CD4-positive, alpha-beta memory T cell (primary cell): ENCODE measurements around the gene HOXB7. TPM values are rescaled to one million over a fixed set of nuclear protein-coding genes. Genes with fewer than 3 reads are reported as not detected.
A peak's percentile ranks its signal among the peaks of the same experiment; 100 is the strongest.

Source experiments
- CTCF ChIA-PET: fragments of 350-600 bp; sonication (Branson Sonifier 250); formaldehyde crosslinking; loops from one replicate; lab custom pipeline; 2021; ENCODE audit warnings: inconsistent platforms; ENCODE audit not compliant: partially characterized antibody; lab: Charles Lee
- POLR2A ChIA-PET: fragments of 350-600 bp; sonication (Branson Sonifier 250); formaldehyde crosslinking; loops from one replicate; lab custom pipeline; 2021; ENCODE audit not compliant: partially characterized antibody; lab: Charles Lee
- DNase-seq, 5 donors: peaks; one replicate each; pipeline versions ENCODE4 v3.0.0 to v3.0.0-alpha.2; 2020 to 2022; ENCODE audit warnings: mixed read lengths in 1 of 5
- H3K27ac ChIP-seq: one replicate; pipeline ENCODE4 v1.7.0; 2013; ENCODE audit warnings: low read depth, low read length
- H3K27me3 ChIP-seq: 2 replicates; pipeline ENCODE4 v1.7.0; 2013; ENCODE audit warnings: mild to moderate bottlenecking, low read length, moderate library complexity; ENCODE audit not compliant: insufficient read depth
- H3K36me3 ChIP-seq: 2 replicates; pipeline ENCODE4 v1.7.0; 2013; ENCODE audit warnings: mild to moderate bottlenecking, low read length, moderate library complexity; ENCODE audit not compliant: insufficient read depth
- H3K4me1 ChIP-seq: 2 replicates; pipeline ENCODE4 v1.7.0; 2013; ENCODE audit warnings: mild to moderate bottlenecking, low read length, moderate library complexity; ENCODE audit not compliant: insufficient read depth
- H3K4me3 ChIP-seq, 2 donors: one replicate each; pipeline ENCODE4 v1.7.0; 2013; ENCODE audit warnings: low read length in 2 of 2, mild to moderate bottlenecking in 1 of 2
- H3K9me3 ChIP-seq, 2 donors: one replicate each; pipeline ENCODE4 v1.7.0; 2013; ENCODE audit warnings: low read length in 2 of 2, control low read depth in 1 of 2; ENCODE audit not compliant: control insufficient read depth in 1 of 2
- H3K27ac Mint-ChIP-seq, 7 donors: one replicate each; pipeline ENCODE4 v1.8.0; 2020 to 2021; ENCODE audit warnings: mixed read lengths in 7 of 7, mild to moderate bottlenecking in 6 of 7, inconsistent platforms in 3 of 7, moderate library complexity in 3 of 7
- H3K27me3 Mint-ChIP-seq, 2 donors: one replicate each; pipeline ENCODE4 v1.8.0; 2020 to 2021; ENCODE audit warnings: mixed read lengths in 2 of 2
- H3K36me3 Mint-ChIP-seq, 2 donors: one replicate each; pipeline ENCODE4 v1.8.0; 2020 to 2021; ENCODE audit warnings: mixed read lengths in 2 of 2, inconsistent platforms in 1 of 2, mild to moderate bottlenecking in 1 of 2
- H3K4me1 Mint-ChIP-seq, 4 donors: one replicate each; pipeline ENCODE4 v1.8.0; 2020 to 2021; ENCODE audit warnings: mixed read lengths in 4 of 4, mild to moderate bottlenecking in 1 of 4
- H3K4me3 Mint-ChIP-seq, 8 donors: one replicate each; pipeline ENCODE4 v1.8.0; 2020 to 2021; ENCODE audit warnings: mixed read lengths in 8 of 8, mild to moderate bottlenecking in 7 of 8, moderate library complexity in 6 of 8, inconsistent platforms in 3 of 8
- H3K9me3 Mint-ChIP-seq, 8 donors: one replicate each; pipeline ENCODE4 v1.8.0; 2020 to 2021; ENCODE audit warnings: mixed read lengths in 8 of 8, mild to moderate bottlenecking in 5 of 8, inconsistent platforms in 3 of 8, moderate library complexity in 1 of 8
- intact Hi-C: fragments of 100-400 bp; cut with micrococcal nuclease; formaldehyde crosslinking; loops from one replicate; pipeline ENCODE4 v1.15.1; 2023
- polyA plus RNA-seq, 2 donors: library from polyadenylated mRNA; unstranded; fragments of 300-500 nt; fragmentation: Illumina TruSeq; gene quantifications; one replicate each; pipeline ENCODE4 v1.2.3, GENCODE V29; 2021
- total RNA-seq, 2 experiments: library from RNA; stranded (reverse); gene quantifications; one replicate each; pipeline ENCODE4 v1.2.3, GENCODE V29; 2021

The HOXB7 gene
- total and polyA plus RNA-seq, 4 experiments from 2014 or later: 0.23 to 1.3 (median 0.25) TPM; not detected in 1

GRCh38 chr17:48625495-48626244 lies 14.9 kb upstream of the HOXB7 start:
- H3K36me3 Mint-ChIP-seq: no peaks in the 10 kb centered on the region
- peak overlapping the region in 2 of 7 donors; percentile 18 to 62 for H3K27ac Mint-ChIP-seq
- Histone ChIP-seq H3K27ac (no peak overlapping the region), H3K4me1 (peaks cover 28% of the 10 kb centered on the region), H3K27me3 (peaks cover 70% of the 10 kb centered on the region), H3K4me3 (peak overlapping the region in 1 of 2 donors; percentile 44), H3K36me3 (no peaks in the 10 kb centered on the region), H3K9me3 (no peaks in the 10 kb centered on the region)
- peaks cover 8 to 35% (median 8%) of the 10 kb centered on the region in 4 donors for H3K4me1 Mint-ChIP-seq
- peaks cover 69 to 80% of the 10 kb centered on the region in 2 donors for H3K27me3 Mint-ChIP-seq
- peaks cover 0 to 1% (median 0%) of the 10 kb centered on the region in 8 donors for H3K9me3 Mint-ChIP-seq
- ChIA-PET POLR2A (interaction anchor here (0.5 to 1.4 kb wide), 8 partner anchors 11 to 378 kb away, joined by 3 to 6 read pairs (median 3); partner anchors contain the start of gene HOXB5), CTCF (interaction anchor here (1.8 to 5.0 kb wide), 2 partner anchors 10 to 11 kb away, joined by 6 to 31 read pairs; no protein-coding TSS in a partner anchor)
- peak in 3 of 5 donors; percentile 39 to 59 (median 48) for DNase-seq
- intact Hi-C loops: loop anchor here (2.0 kb wide), 1 partner anchor 15 kb away; the partner anchor contains the start of gene HOXB7
- peak overlapping the region; percentile 69 to 89 (median 84) for H3K4me3 Mint-ChIP-seq

- peaks cover 28% of the 10 kb centered on the region for H3K4me1 ChIP-seq
- Mint-ChIP-seq H3K4me3 (peak overlapping the region in 7 of 8 donors; percentile 24 to 89 (median 84)), H3K27ac (peak overlapping the region in 1 of 7 donors; percentile 48), H3K9me3 (peaks cover 0 to 1% (median 0%) of the 10 kb centered on the region in 8 donors), H3K4me1 (peaks cover 8 to 35% (median 8%) of the 10 kb centered on the region in 4 donors), H3K27me3 (peaks cover 66 to 80% of the 10 kb centered on the region in 2 donors), H3K36me3 (no peaks in the 10 kb centered on the region)
- no peaks in the 10 kb centered on the region for H3K36me3 ChIP-seq
- DNase-seq: peak in 1 of 5 donors; percentile 47
- H3K27me3 ChIP-seq: peaks cover 78% of the 10 kb centered on the region
- ChIA-PET POLR2A (interaction anchor here (0.5 to 1.4 kb wide), 8 partner anchors 11 to 377 kb away, joined by 3 to 6 read pairs (median 3); partner anchors contain the start of genes HOXB5 and HOXB6), CTCF (interaction anchor here (0.6 to 5.0 kb wide), 5 partner anchors 11 to 273 kb away, joined by 3 to 31 read pairs (median 6); partner anchors contain the start of genes HOXB5 and HOXB8)
- intact Hi-C loops: loop anchor here (2.0 kb wide), 1 partner anchor 14 kb away; the partner anchor contains the start of gene HOXB7
- H3K27ac ChIP-seq: no peak overlapping the region
- peak overlapping the region in 1 of 2 donors; percentile 44 for H3K4me3 ChIP-seq
- no peaks in the 10 kb centered on the region for H3K9me3 ChIP-seq
These were observed 14.0 kb upstream of the HOXB7 start for GRCh38 chr17:48624544-48625494.

- peaks cover 79% of the 10 kb centered on the region for H3K27me3 ChIP-seq
- H3K9me3 ChIP-seq: no peaks in the 10 kb centered on the region
- H3K27ac Mint-ChIP-seq: peak overlapping the region in 1 of 7 donors; percentile 50
- intact Hi-C loops: loop anchor here (2.0 kb wide), 1 partner anchor 13 kb away; the partner anchor contains the start of gene HOXB7
- POLR2A ChIA-PET: interaction anchor here (1.4 kb wide), 1 partner anchor 10 kb away, joined by 5 read pairs; no protein-coding TSS in a partner anchor
- no peak overlapping the region for H3K27ac ChIP-seq
- no peaks in the 10 kb centered on the region for H3K36me3 ChIP-seq
- H3K4me1 Mint-ChIP-seq: peaks cover 8 to 36% (median 10%) of the 10 kb centered on the region in 4 donors
- peaks cover 65 to 80% of the 10 kb centered on the region in 2 donors for H3K27me3 Mint-ChIP-seq
- H3K36me3 Mint-ChIP-seq: no peaks in the 10 kb centered on the region
- peak overlapping the region in 3 of 8 donors; percentile 14 to 65 (median 44) for H3K4me3 Mint-ChIP-seq
- H3K4me3 ChIP-seq: no peak overlapping the region
- no peak for DNase-seq
- H3K9me3 Mint-ChIP-seq: peaks cover 0 to 1% (median 0%) of the 10 kb centered on the region in 8 donors
- peaks cover 28% of the 10 kb centered on the region for H3K4me1 ChIP-seq
- CTCF ChIA-PET: interaction anchor here (1.3 to 5.0 kb wide), 3 partner anchors 10 to 31 kb away, joined by 4 to 31 read pairs (median 16); partner anchors contain the start of genes HOXB5 and HOXB8
These were observed 13.3 kb upstream of the HOXB7 start for GRCh38 chr17:48624118-48624517.

- peaks cover 63 to 78% of the 10 kb centered on the region in 2 donors for H3K27me3 Mint-ChIP-seq
- Histone ChIP-seq H3K4me3 (no peak overlapping the region), H3K27ac (no peak overlapping the region), H3K27me3 (peaks cover 79% of the 10 kb centered on the region), H3K36me3 (no peaks in the 10 kb centered on the region), H3K9me3 (no peaks in the 10 kb centered on the region), H3K4me1 (peaks cover 32% of the 10 kb centered on the region)
- peaks cover 0 to 1% (median 0%) of the 10 kb centered on the region in 8 donors for H3K9me3 Mint-ChIP-seq
- ChIA-PET CTCF (interaction anchor here (1.3 to 5.0 kb wide), 4 partner anchors 9 to 544 kb away, joined by 3 to 31 read pairs (median 10); partner anchors contain the start of genes HOXB5 and HOXB8), POLR2A (interaction anchor here (1.4 kb wide), 1 partner anchor 9 kb away, joined by 5 read pairs; no protein-coding TSS in a partner anchor)
- no peaks in the 10 kb centered on the region for H3K36me3 Mint-ChIP-seq
- intact Hi-C loops: no loop called here
- H3K4me3 Mint-ChIP-seq: no peak overlapping the region
- H3K4me1 Mint-ChIP-seq: peaks cover 9 to 40% (median 14%) of the 10 kb centered on the region in 4 donors
- no peak for DNase-seq
- peak overlapping the region in 1 of 7 donors; percentile 50 for H3K27ac Mint-ChIP-seq
These were observed 12.8 kb upstream of the HOXB7 start for GRCh38 chr17:48623583-48623982.

- intact Hi-C loops: no loop called here
These were observed 12.0 kb upstream of the HOXB7 start for GRCh38 chr17:48622857-48623256.

More at GRCh38 chr17:48622857-48623256, 12.0 kb upstream of the HOXB7 start:
- no peak overlapping the region for H3K4me3 ChIP-seq
- peaks cover 40% of the 10 kb centered on the region for H3K4me1 ChIP-seq
- Mint-ChIP-seq H3K27ac (peak overlapping the region in 1 of 7 donors; percentile 25), H3K4me3 (peak overlapping the region in 1 of 8 donors; percentile 53), H3K27me3 (peaks cover 61 to 76% of the 10 kb centered on the region in 2 donors), H3K9me3 (peaks cover 0 to 1% (median 0%) of the 10 kb centered on the region in 8 donors), H3K4me1 (peaks cover 13 to 40% (median 19%) of the 10 kb centered on the region in 4 donors), H3K36me3 (no peaks in the 10 kb centered on the region)
- no peak for DNase-seq
- ChIA-PET CTCF (interaction anchor here (1.5 to 5.0 kb wide), 4 partner anchors 9 to 543 kb away, joined by 3 to 31 read pairs (median 10); partner anchors contain the start of gene HOXB8), POLR2A (interaction anchor here (1.4 kb wide), 1 partner anchor 9 kb away, joined by 5 read pairs; no protein-coding TSS in a partner anchor)
- no peaks in the 10 kb centered on the region for H3K9me3 ChIP-seq
- H3K27me3 ChIP-seq: peaks cover 79% of the 10 kb centered on the region
- H3K27ac ChIP-seq: no peak overlapping the region
- no peaks in the 10 kb centered on the region for H3K36me3 ChIP-seq
